Fibroblast of the conjunctiva (primary cell): ENCODE measurements around the gene ZC3H12C.

Source experiments
- DNase-seq: peaks from one replicate; pipeline ENCODE4 v3.0.0-alpha.2; 2010; ENCODE audit warnings: low read depth

ZC3H12C gene

DNA sequence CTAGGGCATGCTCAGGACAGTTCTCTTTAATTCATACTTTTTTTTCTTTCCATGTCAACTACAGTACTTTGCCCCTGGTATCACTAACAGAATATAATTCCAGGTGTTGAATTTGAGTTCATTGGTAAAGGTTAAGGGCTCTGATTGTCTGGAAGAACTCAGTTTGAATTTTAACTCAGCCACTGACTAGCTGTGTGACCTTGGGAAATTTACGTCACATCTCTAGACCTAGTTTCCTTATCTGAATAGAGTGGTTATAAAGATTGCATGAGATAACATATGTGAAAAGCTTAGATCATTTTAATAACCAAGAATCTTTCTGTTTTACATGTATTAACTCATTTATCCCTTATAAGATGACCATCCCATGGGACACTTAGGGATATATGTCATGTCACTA is 15.8 kb upstream of the ZC3H12C start:
- no peak for DNase-seq

DNA sequence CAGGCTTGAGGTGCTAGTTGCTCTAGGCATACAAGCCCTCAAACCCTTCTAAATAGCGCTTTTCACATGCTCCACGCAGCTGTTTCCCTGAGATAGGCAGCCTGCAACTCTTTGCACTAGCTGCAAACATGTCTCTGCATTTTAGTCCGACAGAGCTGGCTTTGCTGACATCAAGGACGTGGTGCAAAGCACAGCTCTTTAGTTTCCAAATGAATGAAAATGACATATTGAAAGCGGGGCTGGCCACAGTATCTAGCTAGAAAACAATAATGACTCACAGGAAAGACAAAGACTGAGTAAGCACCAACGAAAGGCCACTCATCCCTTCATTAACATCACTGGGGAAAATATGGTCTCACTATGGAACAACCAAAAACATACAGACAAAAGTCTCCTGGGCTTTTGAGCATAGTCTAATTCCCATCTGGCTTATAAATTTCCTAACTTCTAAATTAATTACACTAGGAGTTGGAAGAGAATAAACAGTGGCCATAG is 15.3 kb upstream of the ZC3H12C start:
- no peak for DNase-seq

DNA sequence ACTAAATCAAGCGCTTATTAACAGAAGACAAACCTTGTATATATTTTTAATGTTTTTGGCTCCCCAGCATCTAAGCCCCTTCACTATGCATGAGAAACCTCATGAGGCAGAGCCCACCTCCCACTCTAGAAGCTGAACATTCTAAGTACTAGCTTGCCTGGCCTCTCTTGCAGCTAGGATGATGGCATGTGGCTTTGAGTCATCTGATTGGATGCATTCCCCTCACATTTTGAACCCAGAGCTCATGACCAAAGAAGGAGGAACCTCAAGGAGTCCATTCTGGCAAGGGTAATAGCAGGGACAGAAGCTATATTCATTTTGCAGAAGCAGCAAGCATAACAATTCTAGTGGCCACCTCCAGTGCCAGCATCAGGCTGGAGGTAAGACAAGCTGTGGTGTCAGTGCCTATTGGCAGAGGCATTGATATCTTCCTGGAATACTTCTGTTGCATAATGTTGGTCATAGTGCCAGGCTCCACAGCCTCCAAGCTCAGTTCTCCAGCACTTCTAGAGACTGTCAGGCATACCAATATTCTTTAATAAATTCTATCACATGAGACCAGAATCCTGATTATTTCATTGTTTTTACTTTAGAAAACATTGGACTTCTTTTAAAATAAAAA is 14.2 kb upstream of the ZC3H12C start:
- no peak for DNase-seq

DNA sequence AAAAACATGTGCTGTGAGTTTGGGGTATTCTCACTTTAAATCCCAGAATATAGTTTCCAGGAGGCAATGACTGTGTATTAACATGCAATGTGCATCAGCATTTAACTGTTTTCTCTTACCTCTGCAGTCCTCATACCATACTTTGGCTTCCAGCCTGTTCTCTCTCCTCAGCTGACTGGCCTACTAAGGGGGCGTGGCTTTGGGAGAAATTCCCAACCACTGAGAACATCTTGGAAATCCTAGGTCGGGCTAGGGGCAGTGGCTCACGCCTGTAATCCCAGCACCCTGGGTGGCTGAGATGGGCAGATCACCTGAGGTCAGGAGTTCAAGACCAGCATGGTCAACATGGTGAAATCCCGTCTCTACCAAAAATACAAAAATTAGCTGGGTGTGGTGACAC is 13.5 kb upstream of the ZC3H12C start:
- no peak for DNase-seq

DNA sequence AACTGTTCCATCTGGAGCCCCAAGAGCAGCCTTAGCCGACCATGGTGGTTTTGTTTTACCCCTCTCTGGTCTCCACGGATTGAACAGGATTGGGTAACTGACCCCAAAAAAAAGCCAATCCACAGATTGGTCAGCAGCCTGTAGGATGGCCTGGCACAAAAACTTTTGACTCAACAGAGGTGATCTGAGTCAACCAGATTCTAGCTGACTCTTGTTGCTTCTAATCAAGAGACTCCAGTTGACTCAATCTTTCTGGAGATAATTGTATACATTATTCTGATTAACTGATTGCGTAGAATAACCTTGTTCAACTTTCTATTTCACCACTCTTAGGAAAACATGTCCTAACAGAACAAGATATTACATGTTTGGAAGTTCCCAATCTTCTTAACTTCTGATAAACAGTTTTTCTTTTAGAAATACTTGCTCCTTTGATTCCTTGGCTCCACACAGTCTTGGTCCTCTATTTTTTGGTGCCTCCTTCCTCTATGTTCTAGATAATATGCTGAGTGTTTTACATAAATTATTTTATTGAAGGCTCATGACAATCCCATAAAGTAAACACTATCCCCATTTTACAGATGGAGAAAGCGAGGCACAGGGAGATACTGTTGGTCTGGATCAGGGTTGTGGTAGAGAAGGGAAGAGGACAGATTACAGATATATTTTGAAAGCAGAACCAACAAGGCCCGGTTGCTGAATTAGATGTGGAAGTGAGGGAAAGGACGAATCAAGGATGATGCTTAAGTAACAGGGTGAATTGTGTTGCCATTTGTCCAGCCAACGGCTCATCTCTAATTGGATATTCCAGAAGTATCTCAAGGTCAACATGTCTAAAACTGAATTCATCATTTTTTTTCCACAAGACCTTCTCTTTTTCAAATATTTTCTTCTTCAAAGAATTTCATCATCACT is 11.5 kb upstream of the ZC3H12C start:
- no peak for DNase-seq

DNA sequence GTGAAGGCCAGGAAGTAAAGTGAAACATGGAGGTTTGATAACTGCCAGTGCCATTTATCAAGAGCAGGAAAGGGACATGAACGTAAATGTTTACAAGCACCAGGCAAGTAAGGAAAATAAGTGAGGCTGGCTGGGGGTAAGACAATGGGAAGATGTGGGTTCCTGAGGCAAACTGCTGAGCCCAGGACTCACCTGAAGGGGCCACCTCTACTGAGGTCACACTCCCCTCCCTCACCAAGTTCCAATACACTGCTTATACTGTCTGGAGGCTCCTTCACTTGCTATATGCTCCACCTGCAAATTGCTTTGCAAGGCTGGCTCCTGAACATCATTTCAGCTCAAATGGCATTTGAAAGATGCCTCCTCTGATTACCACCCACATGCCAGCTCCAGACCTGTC is 10.3 kb upstream of the ZC3H12C start:
- DNase-seq: no peak

DNA sequence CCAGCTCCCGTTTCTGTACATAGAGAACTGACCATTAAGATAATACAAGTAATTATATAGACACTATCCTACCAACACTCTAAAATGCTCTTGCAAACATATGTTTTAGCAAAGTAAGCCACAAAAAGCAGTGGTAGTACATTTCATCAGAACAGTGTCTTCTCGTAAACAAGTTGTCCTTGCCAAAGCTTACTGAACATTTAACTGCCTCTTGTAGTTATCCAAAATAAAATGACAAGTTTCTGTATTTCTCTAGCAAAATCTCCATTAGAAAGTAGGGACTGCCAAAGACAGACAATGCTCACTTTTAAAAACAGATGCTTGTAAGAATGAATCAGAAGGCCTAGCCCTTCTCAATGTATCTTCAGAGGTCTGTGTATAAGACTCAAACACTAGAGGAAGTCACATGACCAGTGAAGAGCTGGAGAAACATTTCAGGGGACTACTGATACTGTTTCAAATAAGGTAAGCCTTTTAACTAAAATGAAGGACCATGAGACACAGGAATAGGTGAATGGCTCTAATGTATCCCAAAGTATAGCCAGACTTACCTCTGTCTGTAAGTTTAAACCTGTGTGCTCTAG is 7.8 kb upstream of the ZC3H12C start:
- no peak for DNase-seq

DNA sequence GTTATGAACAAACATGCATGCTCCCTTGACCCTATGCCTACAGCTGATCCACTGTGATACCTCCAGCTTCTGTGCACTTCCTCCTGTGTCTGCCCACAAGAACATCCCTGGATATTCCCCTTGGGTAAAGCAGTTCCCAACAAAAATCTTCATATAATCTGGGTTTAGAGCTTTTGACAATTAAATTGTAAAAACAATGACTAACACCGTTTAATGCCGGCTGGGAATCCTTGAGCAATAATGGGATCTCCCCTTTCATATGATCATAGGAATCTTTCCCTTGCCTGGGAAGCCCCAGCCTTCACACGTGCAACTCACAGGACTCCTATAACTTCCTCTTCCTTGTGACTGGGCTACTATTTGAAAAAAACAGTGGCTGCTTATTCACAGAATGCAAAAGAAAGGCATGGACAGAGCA is 6.3 kb upstream of the ZC3H12C start:
- DNase-seq: no peak

DNA sequence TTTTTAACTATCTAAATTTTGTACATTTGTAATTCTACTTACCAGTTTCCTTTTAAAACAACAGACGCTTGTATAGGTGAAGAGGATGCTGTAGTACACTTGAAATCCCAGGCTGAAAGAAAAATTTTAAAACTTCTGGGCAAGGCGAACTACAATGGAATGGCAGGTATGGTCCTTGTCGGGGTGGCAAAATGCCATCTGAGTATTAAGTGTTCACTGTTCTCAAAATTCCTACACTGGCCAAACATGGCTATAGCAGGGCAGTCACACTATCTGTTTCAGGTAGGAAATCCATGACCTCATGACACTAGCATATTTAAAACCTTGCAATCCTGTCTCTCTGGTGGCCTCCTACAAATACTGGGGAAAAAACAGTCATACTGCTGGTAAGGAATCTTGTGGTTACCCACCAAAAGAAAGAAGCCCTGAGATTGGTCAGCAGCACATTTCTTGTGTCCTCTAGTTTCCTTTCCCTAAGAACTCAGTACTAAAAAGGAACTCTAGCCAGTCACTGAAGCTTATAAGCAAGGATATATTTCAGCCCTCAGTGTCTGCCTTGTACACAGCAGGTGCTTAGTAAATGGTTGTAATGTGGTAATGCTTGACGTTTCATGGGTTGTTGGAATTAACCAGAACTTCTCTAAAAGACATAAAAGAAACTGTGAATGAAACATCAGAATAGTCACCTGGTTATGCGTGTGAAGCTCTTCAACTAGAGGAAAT is 5.2 kb upstream of the ZC3H12C start:
- DNase-seq: no peak

DNA sequence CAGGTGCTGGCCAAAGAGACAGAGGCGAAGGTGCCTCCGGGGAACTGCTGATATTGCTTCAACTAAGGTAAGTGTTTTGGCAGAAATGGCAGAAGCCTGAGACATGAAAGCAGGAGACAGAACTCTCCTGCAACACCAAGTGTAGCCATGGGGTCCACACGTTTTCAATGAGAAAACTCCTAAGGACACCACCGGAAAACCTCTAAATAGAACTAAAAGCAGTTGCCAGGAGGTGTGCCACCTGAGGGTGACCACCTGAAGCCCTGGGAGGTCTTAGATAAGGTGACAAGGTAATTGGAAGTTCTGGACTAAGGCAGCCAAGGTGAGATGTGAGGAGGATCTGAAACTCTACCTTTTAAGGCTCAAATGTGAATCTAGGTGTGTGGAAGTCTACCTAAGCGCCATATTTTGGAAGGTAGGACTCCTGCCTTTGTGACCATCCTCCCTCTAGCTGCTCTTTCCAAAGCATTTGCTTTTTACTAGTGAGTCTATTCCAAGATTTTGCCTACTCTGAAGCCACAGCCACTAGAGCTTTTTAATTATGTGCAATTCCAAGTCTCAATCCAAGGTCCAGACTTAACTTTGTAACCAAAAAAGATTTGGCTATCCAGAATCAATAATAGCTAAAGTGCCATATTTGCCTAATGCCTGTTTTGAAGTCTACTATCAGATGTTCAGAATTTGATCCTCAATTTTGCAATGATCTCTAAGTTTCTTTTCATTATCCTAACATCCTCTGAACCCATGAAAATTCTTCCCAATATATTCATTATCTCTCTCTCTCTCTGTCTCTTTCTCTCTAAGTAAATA is 4.5 kb upstream of the ZC3H12C start:
- no peak for DNase-seq

DNA sequence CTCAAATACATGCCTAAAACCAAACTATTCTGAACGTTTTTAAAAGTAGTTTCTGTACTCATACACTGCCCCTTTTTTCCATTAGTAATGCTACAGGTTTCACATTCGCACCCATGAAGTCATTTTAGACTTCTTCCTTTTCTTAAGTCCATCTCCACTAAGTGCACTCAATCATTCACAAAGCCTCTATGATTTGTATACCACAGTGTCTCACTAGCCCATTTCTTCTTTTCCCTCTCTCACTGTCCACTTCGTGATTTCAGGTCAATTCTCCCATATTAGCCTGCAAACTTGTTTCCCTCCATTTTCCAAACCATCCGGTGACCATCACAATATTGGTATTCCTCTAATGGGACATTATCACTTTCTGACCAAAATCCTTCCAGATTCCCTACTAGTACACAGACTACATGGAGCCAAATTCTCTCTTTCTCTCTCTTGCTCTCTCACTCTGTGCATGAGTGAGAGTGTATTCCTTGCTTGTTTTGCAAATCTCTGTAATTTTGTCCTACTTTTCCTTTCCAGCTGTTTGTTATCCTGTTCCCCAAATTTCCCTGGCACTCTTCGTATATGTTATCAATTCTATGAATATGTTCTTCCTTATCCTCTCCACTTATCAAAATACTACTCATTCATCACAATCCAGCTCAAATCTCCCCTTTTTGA is 3.4 kb upstream of the ZC3H12C start:
- DNase-seq: no peak

DNA sequence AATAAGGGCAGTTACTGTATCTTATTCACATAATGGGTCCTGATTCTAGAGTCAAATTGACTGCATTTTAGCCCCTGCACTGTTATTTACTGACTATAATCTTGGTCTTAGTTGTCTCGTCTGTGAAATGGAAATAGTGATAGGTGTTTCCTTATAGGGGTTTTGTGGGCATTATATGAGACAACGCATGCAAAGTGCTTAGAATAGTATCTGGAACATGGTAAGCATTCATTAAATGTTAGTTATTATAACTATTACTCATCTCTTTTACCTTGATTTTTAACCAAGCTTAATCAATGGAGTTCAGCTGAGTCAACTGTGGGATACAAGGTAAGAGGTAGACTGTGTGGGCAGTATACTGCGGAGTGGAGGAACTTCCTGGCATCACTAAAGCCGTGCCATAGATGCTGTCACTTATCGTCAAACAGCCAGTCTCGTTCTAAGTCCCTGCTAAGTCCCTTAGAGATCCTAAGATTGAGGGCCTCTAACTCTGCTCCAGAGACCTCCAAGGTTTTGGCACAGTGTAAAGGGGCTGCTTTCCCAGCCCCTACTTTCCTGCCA is 2.6 kb upstream of the ZC3H12C start:
- DNase-seq: no peak

DNA sequence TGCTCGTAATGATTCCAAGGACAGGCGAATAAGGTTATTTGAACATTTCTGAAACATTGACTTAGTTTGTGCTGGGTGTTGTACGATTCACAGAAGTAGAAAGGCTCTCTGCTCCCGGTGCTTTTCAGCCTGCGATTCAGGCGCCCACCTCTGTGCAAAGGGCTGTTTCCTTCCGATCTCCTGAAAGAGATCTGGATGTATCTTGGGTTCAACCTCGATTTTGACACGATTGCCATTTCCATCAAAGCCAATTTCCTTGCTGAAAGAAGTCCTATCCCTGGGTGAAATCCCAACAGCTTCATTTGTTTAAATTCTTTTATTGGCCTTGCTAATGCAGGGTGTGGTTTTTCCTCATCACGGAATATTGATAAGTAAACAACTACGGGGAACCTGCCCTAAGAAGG is 1.1 kb upstream of the ZC3H12C start:
- no peak for DNase-seq

DNA sequence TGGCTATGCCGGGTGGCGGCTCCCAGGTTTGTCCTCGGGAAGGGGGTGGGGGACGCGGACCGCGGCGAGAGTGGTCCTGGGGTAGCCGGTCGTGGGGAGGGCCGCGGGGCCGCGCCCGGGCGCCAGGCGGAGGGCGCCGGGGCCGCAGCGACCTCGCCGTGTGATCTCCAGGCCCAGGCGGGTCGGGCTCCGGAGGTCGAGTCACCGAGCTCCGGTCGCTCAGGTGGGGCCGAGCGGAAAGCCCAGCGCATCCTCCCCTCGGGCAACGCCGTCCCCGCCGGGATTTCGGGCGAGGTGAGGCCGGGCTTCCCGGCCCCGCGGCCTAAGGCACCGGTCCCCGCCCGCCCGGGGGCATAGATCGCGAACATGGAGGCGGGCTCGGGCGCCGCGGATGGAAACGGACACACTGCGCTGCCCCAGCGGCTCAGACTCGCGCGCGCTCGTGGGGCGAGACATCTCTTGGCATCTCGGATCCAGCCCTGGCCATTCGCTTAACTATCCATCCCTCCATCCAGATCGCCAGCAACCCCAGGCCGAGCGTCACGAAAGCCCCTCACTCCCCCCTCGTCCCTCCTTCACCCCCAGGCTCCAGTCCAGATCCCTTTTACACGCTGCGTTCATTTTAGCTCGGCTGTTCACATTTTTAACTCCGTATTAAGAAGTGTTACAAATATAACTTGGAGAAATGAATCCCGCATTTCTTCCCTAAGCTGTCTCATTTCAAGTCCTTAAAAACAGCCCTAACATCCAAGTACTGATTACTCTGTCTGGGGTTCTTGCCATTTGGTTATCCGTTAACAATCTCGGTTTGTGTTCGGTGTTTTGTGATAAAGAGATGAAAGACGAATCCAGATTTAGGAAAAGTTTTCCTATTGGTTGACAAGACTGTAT is 460 bp downstream of the ZC3H12C start:
- no peak for DNase-seq

DNA sequence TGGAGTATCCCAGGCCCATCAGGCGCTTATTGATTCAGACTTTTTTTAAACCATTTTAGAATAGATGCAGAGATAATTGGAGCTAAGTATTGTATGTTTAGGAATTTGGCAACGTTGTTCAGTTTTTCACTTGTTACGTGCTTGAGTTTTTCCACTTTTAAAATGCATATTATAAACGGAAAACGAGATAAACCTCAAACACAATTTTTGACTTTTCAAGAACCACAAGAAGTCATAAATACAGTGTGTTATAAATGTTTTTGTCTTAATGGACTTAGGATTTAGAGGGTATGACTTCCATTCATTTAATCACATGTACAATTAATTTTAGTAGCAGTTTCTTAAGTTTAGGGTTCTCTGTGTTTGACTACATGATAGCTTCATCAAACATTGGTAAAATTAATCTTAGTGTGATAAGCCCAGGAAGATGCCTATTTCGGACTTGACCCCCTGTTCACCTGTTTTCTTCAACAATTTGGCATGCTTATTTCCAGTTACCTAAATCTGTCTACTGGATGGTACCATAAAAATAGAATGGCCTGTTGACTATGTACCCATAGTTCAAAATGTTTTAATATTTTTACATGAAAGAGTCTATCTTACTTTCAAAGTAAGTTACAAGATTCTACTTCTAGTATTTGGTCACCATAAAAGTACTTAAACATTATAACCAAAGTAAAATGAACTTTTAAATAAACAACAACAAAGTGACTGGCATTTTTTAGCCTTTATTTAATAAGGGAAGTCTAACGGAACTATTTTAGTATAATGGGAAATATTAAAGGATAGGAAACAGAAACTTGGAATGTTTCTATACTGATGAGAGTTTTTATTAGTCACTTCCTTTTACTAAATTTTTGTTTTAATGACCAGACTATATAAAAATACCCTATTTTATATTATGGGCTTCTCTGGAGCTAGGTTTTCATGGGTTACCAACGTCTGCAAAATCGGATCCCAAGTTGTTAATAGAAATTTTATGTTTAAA is 1.4 kb downstream of the ZC3H12C start:
- DNase-seq: no peak

DNA sequence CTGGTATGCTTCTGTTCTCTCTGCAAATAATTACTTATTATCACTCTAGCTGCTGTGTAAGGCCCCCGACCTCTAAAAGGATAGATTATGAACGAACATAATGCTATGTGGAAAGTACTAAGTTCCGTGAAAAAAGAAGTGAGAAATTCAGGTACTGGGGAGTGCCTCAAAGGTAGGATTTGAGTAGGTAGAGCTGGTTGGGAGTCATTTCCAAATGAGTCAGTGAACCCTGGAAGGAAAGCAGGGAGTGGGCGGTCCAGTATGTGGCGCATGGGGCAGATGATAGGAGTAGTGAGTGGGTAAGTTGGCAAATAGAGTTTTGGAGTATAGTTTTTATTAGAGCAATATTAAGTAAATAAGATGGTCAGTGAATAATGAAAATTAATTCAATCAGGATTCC is 2.4 kb downstream of the ZC3H12C start:
- no peak for DNase-seq

DNA sequence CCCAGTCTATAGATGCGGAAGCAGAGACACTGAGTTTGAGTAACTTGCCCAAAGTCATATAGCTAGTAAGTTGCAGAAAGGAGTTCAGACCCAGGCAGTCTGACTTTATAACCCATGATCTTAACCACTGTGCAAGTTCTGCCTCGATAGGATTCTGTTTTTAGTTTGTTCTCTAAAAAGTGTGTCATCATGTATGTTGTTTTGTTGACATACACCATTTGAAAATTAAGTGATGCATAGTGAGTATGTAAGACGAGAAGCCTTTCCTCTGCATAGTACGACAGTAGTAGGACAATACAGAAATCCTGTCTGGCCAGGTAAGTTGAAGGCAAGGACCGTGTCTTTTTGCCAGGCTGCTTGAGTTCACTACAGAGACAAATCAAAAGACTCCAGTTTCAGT is 3.3 kb downstream of the ZC3H12C start:
- no peak for DNase-seq

DNA sequence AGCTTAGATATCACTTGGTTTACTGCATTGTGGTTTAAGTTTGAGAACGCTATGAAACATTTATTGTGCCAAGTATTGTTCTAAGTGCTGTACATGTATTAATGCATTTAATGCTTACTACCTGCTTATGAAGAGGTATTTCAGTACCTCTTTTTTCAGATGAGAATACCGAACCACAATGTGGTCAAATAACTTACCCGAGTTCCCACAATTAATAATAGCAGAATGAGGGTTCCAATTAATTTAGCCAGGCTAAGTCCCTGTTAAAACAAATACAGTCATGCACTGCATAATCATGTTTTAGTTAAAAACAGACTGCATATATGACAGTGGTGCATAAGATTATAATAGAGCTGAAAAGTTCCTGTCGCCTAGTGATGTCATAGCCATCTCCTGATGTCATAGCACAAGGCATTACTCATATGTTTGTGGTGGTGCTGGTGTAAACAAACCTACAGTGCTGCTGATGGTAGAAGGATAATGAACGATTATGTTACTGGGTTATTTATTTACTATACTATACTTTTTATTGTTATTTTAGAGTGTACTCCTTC is 4.3 kb downstream of the ZC3H12C start:
- no peak for DNase-seq
